Colonic mucosa (tissue), 4 donors: Measurements from ENCODE around the gene SHLD1. TPM values are rescaled to one million over a fixed set of nuclear protein-coding genes. Genes with fewer than 3 reads are reported as not detected.

Source experiments
- DNase-seq: peaks from one replicate; pipeline ENCODE4 v3.0.0-alpha.2; 2020
- H3K27ac ChIP-seq: fragments of 200-600 bp; one replicate; pipeline ENCODE4 v1.8.0; 2021
- H3K27me3 ChIP-seq: fragments of 200-600 bp; one replicate; pipeline ENCODE4 v1.8.0; 2021
- H3K36me3 ChIP-seq: fragments of 200-600 bp; one replicate; pipeline ENCODE4 v1.8.0; 2021
- H3K4me1 ChIP-seq: fragments of 200-600 bp; one replicate; pipeline ENCODE4 v1.8.0; 2021; ENCODE audit warnings: mild to moderate bottlenecking
- H3K4me3 ChIP-seq: fragments of 200-600 bp; one replicate; pipeline ENCODE4 v1.8.0; 2021
- H3K9ac ChIP-seq, 2 donors: one replicate each; pipeline ENCODE4 v1.7.0; 2013; ENCODE audit warnings: control low read depth in 2 of 2, low read depth in 2 of 2, low read length in 2 of 2
- H3K9me3 ChIP-seq: fragments of 200-600 bp; one replicate; pipeline ENCODE4 v1.8.0; 2021
- CTCF ChIP-seq: fragments of 200-600 bp; IDR thresholded peaks from one replicate; pipeline ENCODE4 v1.8.0; 2022; ENCODE audit warnings: antibody characterized with exemption, mild to moderate bottlenecking
- intact Hi-C: fragments of 100-400 bp; cut with DNase I; formaldehyde crosslinking; loops from one replicate; pipeline ENCODE4 v1.14.1; 2022
- total RNA-seq, 2 donors: library from RNA; stranded (reverse); fragmentation: NEBNext Ultra II Directional in 1 of 2; extraction: Animal tissue kit (Norgen Biotek cat#: 25700) in 1 of 2; gene quantifications; one replicate each; pipeline ENCODE4 v1.2.1, GENCODE V29; 2021
- donor health status: healthy.
- donor health status: DM: no; HTN: no; CAD: no.
- donor health status: DM: no; HTN: no; CAD: no.

SHLD1 gene
- total RNA-seq, 2 donors from 2014 or later, result 4.0 to 9.1 TPM

GRCh38 chr20:5811746-5812145 is 61.5 kb downstream of the SHLD1 start:
- no peak for DNase-seq
- no peaks in the 10 kb centered on the region for H3K4me1 ChIP-seq
- no peak overlapping the region for H3K4me3 ChIP-seq
- no peak overlapping the region for H3K9ac ChIP-seq
- no peak overlapping the region for H3K27ac ChIP-seq
- H3K9me3 ChIP-seq, result no peaks in the 10 kb centered on the region
- H3K27me3 ChIP-seq, result no peaks in the 10 kb centered on the region
- H3K36me3 ChIP-seq, result no peaks in the 10 kb centered on the region
- TF ChIP-seq CTCF, result no peak
- intact Hi-C loops, result no loop called here

- no peak for TF ChIP-seq CTCF
- no peak overlapping the region for H3K27ac ChIP-seq
- no peaks in the 10 kb centered on the region for H3K36me3 ChIP-seq
- H3K9me3 ChIP-seq, result no peaks in the 10 kb centered on the region
- no peak overlapping the region for H3K9ac ChIP-seq
- H3K4me3 ChIP-seq, result no peak overlapping the region
- no peak for DNase-seq
- no peaks in the 10 kb centered on the region for H3K27me3 ChIP-seq
- intact Hi-C loops, result no loop called here
- no peaks in the 10 kb centered on the region for H3K4me1 ChIP-seq
Observed at GRCh38 chr20:5818346-5818681, 68.1 kb downstream of the SHLD1 start.

GRCh38 chr20:5820738-5821137 is 70.5 kb downstream of the SHLD1 start:
- H3K9ac ChIP-seq, result no peak overlapping the region
- H3K9me3 ChIP-seq, result no peaks in the 10 kb centered on the region
- intact Hi-C loops, result no loop called here
- no peak for DNase-seq
- no peaks in the 10 kb centered on the region for H3K27me3 ChIP-seq
- H3K4me1 ChIP-seq, result no peaks in the 10 kb centered on the region
- H3K36me3 ChIP-seq, result no peaks in the 10 kb centered on the region
- H3K27ac ChIP-seq, result no peak overlapping the region
- H3K4me3 ChIP-seq, result no peak overlapping the region
- TF ChIP-seq CTCF, result no peak

GRCh38 chr20:5821627-5822215 is 71.5 kb downstream of the SHLD1 start:
- Histone ChIP-seq H3K36me3 (no peaks in the 10 kb centered on the region), H3K9ac (no peak overlapping the region)
- intact Hi-C loops, result no loop called here

GRCh38 chr20:5822569-5822968 is 72.4 kb downstream of the SHLD1 start:
- no peak for TF ChIP-seq CTCF
- H3K9me3 ChIP-seq, result no peaks in the 10 kb centered on the region
- H3K36me3 ChIP-seq, result no peaks in the 10 kb centered on the region
- H3K27ac ChIP-seq, result no peak overlapping the region
- DNase-seq, result no peak
- no peak overlapping the region for H3K9ac ChIP-seq
- H3K4me3 ChIP-seq, result no peak overlapping the region
- H3K27me3 ChIP-seq, result no peaks in the 10 kb centered on the region
- no peaks in the 10 kb centered on the region for H3K4me1 ChIP-seq
- intact Hi-C loops, result no loop called here

More at GRCh38 chr20:5821627-5822215, 71.5 kb downstream of the SHLD1 start:
- TF ChIP-seq CTCF, result no peak
- H3K9me3 ChIP-seq, result no peaks in the 10 kb centered on the region
- no peaks in the 10 kb centered on the region for H3K27me3 ChIP-seq
- H3K27ac ChIP-seq, result no peak overlapping the region
- no peak for DNase-seq
- H3K4me1 ChIP-seq, result no peaks in the 10 kb centered on the region
- H3K4me3 ChIP-seq, result no peak overlapping the region
